Stimulated activated CD8-positive, alpha-beta memory T cell treated with anti-CD3 and anti-CD28 coated beads, Interleukin-2, amount 100 ng/mL, for 1 hour (primary cell): Measurements from ENCODE around the gene ELF4.
"Not testable (repeated sequence)": the region's sequence is repeated elsewhere in the genome, so short reads cannot be mapped to it uniquely, and the experiment has no call there.

Source experiments
- DNase-seq, 2 donors: peaks; one replicate each; pipeline ENCODE4 v3.0.0-alpha.2; 2020; ENCODE audit warnings: low read depth in 2 of 2

ELF4 gene

DNA sequence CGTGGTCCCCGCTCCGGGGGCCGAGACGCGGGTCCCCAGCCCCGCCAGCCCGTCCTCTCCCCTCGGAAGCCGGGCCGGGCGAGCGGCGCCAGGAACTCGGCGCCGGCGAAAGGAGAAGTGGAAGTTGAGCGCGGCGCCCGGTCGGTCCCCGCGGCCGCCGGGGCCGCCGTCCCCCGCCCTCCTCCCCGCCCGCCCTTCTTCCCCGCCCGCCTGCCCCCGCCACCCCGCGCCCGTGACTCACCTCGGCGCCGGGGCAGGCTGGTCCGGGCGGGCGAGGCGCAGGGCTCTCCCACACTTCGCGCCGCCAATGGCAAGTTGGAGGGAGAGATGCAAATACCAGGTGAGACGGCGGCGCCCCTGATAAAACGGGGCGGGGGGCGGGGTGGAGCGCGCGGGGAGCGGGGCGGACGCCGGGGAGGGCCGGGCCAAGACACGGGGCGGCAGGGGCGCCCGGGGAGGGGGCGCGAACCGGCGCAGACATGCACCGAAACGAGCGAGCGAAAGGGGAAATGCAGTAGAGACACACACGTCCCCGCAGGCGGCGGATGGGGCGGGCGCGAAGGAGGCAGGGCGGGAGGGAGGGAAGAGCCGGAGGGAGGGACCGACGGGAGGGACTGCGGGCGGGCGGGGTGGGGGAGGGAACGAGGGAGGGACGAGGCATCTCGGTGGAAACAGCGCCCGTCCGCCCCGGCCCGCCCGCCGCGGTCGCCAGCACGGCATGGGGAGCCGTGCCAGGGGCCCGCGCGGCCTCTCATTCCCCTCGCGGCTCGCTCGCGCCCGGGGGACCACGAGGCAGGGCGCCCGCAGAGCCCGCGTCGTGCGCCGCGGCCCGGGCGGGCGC, at the start of gene ELF4:
ELF4 (minus strand) TSS at position 119 of the 841 bp plus-strand sequence. CDS start 29,167 bp downstream, outside the sequence.
- DNase-seq = no peak

DNA sequence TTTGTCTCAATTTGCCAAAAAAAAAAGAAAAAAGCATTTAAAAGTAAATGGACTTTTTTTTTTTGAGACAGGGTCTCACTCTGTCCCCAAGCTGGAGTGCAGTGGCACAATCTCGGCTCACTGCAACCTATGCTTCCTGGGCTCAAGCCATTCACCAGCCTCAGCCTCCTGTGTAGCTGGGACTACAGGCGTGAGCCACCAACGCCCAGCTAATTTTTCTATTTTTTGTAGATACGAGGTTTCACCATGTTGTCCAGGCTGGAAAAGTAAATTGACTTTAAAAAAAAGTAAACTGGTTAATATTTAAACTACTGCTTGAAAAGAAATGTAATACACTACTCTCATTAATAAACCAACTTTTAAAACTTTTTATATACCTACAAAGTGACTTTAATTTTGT, 49.5 kb upstream of the ELF4 start:
- DNase-seq = no peak

DNA sequence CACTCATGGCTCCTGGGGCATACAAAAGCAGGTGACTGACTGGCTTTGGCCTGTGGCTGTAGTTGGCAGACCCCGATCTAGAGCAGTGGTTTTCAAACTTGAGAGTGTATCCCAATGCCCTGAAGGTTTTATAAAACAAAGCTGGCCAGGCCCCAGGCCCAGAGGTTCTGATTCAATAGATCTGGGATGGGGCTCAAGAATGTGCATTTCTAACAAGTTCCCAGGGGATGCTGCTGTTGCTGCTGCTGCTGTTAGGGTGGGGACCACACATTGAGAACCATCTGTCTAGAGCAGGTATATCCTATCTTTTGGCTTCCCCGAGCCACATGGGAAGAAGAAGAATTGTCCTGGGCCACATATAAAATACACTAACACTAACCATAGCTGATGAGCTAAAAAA, 48.0 kb upstream of the ELF4 start:
- DNase-seq = no peak

DNA sequence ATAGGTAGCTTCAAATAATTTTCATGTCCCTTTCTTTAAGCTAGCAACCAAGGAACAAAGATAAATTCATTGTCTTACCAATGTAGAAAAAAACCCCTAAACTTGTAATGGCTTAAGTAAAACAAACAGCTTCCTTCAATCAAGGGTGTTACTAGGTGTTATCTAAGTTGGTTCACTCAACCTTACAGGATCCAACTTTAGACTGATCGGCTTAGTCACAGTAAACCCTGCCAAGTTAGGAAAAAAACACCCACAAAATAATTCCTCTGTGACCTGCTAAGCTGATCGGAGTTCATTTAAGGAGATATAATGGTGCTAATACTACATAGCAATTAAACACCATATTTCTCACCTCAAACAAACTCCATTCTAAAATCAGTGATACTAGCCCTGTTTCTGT, 45.3 kb upstream of the ELF4 start:
- no peak for DNase-seq

DNA sequence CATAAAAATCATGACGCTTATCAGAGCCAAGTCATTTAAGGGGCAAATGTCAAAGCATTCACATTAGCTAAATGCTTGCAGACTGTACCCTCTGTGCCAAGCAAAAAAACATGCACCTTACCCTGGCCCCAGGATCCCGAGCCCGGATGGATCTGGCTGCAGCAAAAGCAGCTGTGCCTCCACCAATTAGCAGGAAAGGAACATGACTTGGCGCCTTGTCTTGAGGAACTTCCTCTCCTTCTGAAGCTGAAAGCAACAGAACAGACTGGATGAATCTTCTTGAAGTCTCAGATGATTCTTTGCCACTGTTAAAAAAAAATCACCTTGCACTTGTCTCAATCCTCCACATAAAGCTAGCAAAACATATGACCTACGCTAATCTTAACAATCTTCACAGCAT, 37.3 kb upstream of the ELF4 start:
- no peak for DNase-seq

DNA sequence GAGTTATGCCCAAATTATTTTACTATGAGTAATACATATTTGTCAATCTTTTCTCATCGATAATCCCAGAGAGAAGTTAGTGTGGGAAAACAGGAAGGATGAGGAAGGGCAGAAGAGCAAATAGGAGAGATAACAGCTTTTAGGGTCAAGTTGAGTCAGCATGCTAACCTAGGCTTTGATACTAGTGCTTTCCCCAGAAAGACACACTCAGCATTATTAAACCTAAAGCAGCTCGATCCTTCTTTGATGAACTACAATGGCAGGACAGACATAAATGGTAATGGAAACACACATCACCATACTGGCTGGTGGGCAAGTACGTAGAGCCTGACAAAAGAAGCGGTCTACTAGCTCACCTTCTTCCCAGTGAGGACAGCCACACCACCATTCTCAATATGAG, 34.8 kb upstream of the ELF4 start:
- DNase-seq = no peak

DNA sequence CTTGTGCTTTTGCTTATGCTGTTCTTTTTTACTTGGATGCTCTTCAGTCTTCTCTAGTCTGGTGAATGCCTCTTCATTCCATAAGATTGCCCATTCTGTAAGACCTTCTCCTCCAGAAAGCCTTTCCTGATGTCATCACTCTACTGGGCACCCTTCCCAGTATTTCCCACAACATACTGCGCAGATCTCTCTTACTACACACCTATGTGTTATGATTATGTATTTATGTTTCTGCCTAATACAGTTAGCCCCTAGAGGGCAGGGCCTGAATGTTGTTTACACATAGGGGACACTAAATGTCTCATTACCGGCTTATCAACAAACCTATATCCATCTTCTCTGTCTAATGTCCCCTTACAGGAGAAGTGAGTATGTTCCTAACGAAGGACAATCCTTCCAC, 34.2 kb upstream of the ELF4 start:
- no peak for DNase-seq

DNA sequence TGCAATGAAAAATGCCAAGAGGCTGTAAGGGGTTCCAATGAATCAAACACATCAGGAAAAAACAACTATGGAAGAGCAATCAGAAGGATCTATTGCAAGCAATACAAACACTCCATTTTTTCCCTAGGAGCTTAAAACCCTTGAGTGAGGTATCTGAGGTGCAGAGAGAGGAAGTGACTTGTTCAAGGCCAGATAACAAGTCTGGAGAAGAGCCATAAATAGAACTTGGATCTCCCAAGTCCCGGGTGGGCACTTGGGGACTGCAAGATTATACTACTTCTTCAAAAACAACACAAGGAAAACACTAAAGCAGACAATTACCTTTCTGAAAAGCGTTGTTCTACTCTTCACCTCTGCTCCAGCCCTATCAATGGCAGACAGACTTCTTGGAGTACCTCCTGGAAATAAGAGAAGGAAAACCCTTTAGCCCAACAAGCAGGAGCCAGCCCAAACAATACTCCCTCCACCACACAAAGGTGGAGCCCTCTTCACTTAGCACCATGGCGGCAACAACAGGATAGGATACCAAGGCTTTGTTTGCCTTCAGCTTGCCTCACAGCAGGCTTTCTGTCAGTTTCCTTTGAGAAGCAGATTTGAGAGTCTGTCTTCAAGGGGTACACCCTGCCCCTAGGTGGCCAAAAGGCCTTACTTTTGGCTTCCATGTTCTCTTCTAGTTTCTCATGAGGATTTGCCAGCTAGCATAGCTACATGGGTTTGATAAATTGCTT, 29.3 kb upstream of the ELF4 start:
- DNase-seq = no peak

DNA sequence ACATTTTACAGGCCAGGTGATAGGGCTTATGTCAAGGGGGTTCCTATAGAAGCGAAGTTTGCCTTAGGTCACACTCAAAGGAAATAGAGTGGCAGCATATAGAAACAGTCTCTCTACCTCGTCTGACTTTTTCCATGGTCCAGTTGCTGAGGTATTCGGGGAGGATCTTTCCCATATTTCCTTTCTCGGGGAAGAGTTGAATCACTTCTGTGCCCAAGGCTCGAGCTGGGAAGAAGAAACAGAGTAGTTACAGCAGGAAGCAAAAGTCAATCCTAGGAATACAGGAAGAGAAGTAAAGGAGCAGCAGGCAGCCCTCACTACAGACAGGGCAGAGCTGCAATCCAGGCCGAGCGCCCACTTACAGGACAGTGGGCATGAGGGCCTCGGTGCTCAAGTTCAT, 26.7 kb upstream of the ELF4 start:
- DNase-seq = no peak

DNA sequence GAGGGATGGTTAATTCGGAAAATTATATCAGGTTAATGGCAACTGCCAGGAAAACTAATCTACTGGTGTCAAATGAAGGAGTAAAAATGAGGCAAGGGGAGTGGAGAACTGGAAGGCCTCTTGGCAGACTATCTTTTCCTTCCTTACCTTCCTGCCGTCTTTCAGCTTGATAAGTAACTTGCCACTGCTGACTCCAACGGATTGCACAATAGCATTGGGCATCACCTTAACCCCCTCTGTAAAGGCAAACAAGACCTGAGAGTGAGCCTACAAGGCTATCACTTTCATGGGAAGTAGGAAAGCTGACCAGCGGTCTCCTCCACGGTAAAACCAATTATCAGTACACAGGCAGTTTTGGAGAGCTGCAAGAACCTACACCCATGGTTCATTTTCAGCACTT, 26.2 kb upstream of the ELF4 start:
- no peak for DNase-seq

DNA sequence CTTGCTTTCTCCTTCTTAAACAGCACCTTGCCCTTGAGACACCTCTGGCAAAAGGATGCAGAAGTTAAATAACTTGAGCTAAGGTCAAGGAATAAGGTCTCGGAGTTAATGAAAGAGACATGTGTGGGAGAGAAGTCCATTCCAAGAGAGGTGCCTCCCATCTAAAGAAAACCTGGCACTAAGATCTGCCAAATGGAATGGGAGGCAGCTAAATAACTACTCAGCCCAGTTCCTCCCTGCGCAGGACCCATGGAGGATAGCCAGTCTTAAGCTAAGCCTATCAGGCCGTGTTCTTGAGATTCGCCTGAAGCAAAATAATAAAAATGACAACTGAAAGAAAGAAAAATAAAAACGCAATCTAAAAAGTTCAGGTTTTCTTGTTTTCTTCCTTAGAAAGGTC, 20.7 kb upstream of the ELF4 start:
- DNase-seq = no peak

DNA sequence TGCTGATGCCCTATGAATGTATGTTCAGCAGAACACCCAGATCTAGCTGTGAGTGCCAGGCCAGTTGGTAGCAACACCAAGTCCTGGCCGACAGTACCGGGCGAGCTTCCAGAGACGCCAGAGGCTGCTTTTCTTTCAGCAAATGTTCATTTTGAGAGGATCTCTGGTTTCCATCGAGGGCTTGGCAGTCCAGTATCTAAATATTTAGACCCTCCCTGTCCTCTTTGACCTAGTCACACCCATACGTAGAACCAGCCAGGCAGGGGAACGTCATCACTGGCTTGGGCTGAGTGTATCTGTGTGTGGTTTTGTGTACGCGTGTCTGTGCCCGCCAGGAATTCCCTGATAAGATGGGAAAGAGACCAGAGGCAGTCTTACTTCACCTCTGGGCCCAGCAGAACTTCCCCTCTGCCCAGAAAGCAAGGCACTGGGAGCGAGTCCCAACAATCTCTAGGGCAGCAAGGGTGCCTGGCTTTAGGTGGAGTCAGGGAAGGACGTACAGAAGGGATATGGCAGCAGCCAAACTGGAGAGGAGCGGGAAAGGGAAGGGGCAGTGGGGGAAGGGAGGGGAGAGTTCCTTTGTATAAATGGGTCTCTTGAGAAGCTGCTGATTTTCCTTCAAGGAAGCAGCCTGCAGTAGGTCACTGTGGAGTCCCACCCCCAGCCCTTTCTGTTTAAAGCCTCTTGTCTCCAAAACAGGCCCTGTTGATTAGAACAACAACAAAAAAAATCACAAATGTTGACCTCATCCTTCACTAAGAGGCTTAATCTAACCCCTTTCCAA, 15.0 kb upstream of the ELF4 start:
- no peak for DNase-seq

DNA sequence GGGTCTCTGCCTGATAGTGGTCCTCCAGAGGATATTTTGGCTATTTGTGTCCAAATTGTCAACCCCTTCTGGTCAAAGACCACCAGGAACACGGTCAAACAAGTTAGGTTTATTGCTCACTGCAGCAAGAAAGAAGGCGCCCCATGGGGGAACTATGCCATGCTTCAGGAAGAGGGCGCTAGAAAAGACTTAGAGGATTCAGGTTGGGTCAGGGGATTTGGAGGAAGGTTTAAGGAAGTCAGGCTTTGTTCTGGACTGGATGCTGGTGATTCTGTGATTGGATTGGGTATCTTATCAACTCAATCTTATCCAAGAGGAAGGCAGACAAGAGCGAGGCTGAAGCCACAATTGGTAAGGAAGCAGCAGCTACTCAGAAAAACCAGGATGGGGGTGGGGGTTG, 14.3 kb upstream of the ELF4 start:
- no peak for DNase-seq

DNA sequence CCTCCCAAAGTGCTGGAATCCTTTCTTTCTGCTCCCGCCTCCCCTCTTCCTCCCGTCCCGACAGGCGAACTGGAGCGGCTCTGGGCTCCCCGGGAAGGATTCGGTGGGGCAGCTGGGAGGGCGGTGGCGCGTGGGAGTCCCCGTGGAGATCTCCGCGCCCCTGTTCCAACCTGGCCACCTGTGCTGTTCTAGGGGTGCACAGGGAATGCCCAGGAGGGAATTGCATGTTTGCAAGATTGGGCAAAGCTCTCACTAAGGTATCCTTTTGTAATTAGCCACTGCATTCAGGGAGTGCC, 11.2 kb upstream of the ELF4 start:
- no peak for DNase-seq

DNA sequence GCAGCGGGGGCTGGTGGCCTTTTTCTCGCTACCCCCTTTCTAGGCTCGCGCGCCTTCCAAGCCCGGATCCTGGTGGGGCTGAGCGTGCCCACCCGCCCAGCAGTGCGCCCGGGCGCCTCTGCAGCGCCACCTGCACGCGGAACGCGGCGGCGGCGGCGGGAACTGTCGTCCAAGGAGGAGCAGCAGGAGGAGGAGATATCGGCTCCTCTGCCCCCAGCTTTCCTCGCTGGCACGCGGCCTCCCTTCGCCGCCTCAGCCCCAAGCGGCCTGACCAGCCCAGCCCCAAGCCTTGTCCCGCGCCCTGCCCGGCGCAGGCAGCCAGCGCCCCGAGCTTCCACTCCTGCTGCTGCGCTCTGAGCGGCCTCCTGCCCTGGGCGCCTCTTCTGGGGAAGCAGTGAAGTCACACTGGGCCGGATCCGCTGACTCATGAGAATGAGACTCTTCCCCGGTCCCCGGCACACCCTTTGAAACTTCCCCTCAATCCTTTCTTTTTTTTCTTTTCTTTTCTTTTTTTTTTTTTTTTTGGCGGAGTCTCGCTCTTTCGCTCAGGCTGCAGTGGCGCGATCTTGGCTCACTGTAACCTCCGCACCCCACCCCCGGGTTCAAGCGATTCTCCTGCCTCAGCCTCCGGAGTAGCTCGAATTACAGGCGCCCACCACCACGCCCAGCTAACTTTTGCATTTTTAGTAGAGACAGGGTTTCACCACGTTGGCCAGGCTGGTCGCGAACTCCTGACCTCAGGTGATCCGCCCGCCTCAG, 10.6 kb upstream of the ELF4 start:
- peak; percentile 33 to 43 for DNase-seq

DNA sequence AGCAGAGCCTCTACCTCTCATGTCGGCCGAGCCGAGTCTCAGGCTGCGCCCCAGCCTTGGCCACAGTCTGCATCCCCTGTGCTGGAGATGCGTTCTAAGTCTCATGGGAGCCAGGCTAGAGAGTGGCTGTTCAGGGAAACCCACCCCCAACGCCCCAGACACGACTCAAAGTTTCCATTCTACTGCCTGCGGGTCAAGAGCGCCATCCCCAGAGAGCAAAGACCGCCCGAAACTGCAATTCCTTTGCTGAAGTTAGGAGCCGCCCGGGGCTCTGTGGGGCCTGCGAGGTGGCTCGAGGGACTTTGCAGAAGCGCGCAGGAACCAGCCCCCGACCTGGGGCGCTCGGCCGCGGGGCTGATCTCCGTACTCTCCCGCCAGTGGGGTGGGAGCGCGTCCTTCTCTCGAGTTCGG, 10.0 kb upstream of the ELF4 start:
- DNase-seq = no peak

DNA sequence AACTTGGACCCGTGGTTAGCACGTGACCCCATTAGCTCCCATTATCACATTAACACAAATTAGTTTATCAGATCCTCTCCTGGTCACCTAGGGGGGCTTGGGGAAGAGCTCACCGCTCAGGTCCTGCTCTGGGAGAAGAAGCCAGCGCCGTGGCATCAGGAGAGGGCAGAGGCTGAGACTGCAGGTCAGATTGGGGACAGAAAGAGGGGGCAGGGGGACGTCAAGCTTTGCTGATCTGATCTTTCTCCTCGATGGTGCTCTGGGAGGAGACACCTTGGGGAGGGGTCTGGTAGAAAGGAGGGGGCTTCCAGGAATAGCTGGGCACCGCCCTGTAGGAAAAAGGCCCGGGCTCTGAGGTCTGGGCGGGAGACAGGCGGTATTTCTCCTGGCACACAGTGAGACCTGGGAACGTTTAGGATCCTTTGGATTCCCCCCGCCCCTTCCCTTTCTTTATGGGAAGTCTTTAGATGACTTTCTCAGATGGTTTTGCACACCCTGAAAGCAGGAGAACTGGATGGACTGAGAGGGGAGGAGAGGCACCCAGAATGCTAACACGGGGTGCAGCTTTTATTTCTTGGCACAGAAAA, 9.1 kb upstream of the ELF4 start:
- no peak for DNase-seq

DNA sequence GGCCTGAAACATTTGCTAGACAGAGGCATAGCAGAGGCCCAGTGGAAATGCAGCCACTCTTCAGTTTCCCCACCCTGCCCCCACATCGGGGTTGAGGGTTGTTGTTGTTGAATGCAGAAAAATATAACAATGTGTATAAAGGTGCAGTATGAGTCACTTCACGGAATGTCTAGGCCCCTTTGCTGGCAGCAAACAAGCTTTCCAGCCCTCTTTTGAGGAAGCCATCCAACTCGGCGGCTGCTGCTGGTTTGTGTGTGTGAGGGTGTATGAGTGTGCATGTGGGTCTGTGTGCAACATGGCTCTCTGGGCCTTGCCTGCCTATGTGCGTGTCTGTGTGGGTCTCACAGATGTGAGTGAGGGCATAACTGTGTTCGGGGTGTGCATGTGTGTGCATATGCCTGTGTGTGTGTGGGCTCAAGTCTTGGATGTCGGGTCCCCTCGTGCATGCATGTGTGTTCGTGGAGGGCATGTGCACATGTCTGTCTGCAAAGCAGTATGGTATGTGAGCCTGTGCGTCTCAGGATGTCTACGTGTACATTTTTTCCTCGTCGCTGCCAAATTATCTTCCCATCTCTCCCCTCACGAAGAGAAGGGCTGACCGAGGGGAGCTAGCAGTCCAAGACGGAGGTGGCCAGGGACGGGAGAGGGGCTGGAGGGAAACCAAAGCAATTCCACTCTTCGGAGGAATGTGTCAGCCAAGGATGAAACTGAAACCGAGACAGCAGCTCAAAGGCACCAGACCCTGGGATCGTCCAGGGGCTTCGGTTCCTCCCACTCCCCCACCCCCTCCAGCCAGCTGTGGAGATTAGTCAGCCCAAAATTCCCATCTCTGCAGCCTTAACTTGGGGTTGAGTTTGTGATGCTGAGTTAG, 8.4 kb upstream of the ELF4 start:
- DNase-seq = no peak

DNA sequence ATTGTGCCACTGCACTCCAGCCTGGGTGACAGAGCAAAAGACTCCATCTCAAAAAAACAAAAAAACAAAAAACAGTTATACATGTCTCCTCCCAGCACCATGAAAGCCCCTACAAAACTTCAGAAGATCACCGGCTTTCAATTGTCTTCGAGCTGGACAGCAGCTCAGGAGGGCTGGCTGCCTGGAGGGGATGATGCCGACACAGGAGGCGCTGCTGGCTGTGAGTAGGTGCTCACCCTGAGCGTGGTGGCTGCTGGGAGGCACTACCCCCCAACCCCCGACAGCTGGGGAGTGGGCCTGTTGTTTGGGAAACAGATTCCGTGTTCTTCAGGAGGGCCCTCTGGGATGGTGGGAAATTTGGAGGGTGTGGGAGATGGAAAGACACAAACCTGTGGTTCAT, 6.9 kb upstream of the ELF4 start:
- no peak for DNase-seq

DNA sequence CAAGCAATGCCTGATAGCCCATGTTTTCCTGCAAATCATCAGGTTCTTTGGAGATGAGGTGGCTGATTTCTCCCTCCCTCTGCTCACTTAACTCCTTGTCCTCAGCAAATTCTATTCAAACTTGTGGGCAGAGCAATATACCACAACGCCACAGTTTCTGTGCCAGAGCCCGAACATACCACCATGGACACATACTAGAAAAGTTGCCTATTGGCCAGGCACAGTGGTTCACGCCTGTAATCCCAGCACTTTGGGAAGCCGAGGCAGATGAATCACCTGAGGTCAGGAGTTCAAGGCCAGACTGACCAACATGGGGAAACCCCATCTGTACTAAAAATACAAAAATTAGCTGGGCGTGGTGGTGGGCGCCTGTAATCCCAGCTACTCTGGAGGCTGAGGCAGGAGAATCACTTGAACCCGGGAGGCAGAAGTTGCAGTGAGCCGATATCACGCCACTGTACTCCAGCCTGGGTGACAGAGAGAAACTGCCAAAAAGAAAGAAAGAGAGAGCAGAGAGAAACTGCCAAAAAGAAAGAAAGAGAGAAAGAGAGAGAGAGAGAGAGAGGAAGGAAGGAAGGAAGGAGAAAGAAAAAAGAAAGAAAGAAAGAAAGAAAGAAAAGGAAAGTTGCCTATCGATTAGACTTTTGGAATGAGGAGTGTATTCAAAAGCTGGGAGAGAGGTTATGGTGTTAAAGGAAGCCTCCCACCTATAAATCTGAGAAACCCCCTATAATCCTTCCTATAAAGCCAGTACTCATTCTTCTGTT, 5.0 kb upstream of the ELF4 start:
- not testable (repeated sequence) for DNase-seq
